A673 (cell line): Measurements from ENCODE around the gene CNOT6L. TPM values are rescaled to one million over a fixed set of nuclear protein-coding genes. Genes with fewer than 3 reads are reported as not detected.

ENCODE experiments used
- BruUV-seq: library from RNA; stranded (reverse); fragments of 400-500 nt; replicated peaks from 2 replicates; lab custom pipeline; 2021; lab: Mats Ljungman, UMichigan
- CTCF ChIA-PET: fragments of 300-600 bp; sonication (Branson Sonifier 250); formaldehyde crosslinking; loops from one replicate; lab custom pipeline; 2022; ENCODE audit warnings: antibody characterized with exemption; lab: Charles Lee
- POLR2A ChIA-PET: fragments of 300-600 bp; sonication (Branson Sonifier 250); formaldehyde crosslinking; loops from one replicate; lab custom pipeline; 2022; ENCODE audit warnings: antibody characterized with exemption; ENCODE audit not compliant: low non-redundant PET; lab: Charles Lee
- DNase-seq: peaks from one replicate; pipeline ENCODE4 v3.0.0-alpha.2; 2015; ENCODE audit warnings: low spot score
- H3K27ac ChIP-seq: fragments of 200-600 bp; sonication (generic); 2 replicates; pipeline ENCODE4 v1.5.1; 2016; ENCODE audit warnings: mixed run types, low read depth, mild to moderate bottlenecking, mixed read lengths, antibody characterized with exemption, low read length; ENCODE audit not compliant: poor library complexity, severe bottlenecking
- H3K27me3 ChIP-seq: fragments of 200-600 bp; sonication (generic); replicated peaks from 2 replicates; pipeline ENCODE4 v1.6.1; 2017; ENCODE audit warnings: mixed run types, low read depth, mild to moderate bottlenecking, mixed read lengths, antibody characterized with exemption, low read length; ENCODE audit not compliant: insufficient read depth, poor library complexity
- H3K36me3 ChIP-seq: fragments of 200-600 bp; sonication (generic); 2 replicates; pipeline ENCODE4 v1.6.1; 2016; ENCODE audit warnings: mixed run types, mild to moderate bottlenecking, mixed read lengths, antibody characterized with exemption, low read length; ENCODE audit not compliant: insufficient read depth, poor library complexity, severe bottlenecking
- H3K4me1 ChIP-seq: fragments of 200-600 bp; sonication (generic); 2 replicates; pipeline ENCODE4 v1.6.1; 2017; ENCODE audit warnings: mixed run types, mild to moderate bottlenecking, mixed read lengths, antibody characterized with exemption, low read length; ENCODE audit not compliant: insufficient read depth, poor library complexity, severe bottlenecking
- H3K4me3 ChIP-seq: fragments of 200-600 bp; sonication (generic); 2 replicates; pipeline ENCODE4 v1.5.1; 2016; ENCODE audit warnings: low read depth, mixed run types, mild to moderate bottlenecking, mixed read lengths, low read length; ENCODE audit not compliant: poor library complexity, severe bottlenecking
- H3K9me3 ChIP-seq: fragments of 200-600 bp; sonication (generic); 2 replicates; pipeline ENCODE4 v1.6.1; 2016; ENCODE audit warnings: mixed run types, low read depth, mild to moderate bottlenecking, mixed read lengths, antibody characterized with exemption, low read length; ENCODE audit not compliant: poor library complexity, severe bottlenecking
- CTCF ChIP-seq: fragments of 300-800, 200-600 bp; sonication (generic); conservative IDR thresholded peaks from 2 replicates; pipeline ENCODE4 v1.5.1; 2017; ENCODE audit warnings: low read depth, mild to moderate bottlenecking, antibody characterized with exemption, low read length, moderate library complexity, mixed read lengths
- EZH2 ChIP-seq: fragments of 200-600 bp; sonication (generic); IDR thresholded peaks from 2 replicates; pipeline ENCODE4 v1.6.1; 2017; ENCODE audit warnings: borderline replicate concordance, low read depth, mild to moderate bottlenecking, mixed read lengths, antibody characterized with exemption, low read length; ENCODE audit not compliant: poor library complexity, severe bottlenecking
- intact Hi-C: fragments of 100-400 bp; cut with micrococcal nuclease; formaldehyde crosslinking; loops from one replicate; pipeline ENCODE4 v1.10.0; 2022; ENCODE audit not compliant: unreplicated experiment
- total RNA-seq: library from RNA; stranded (reverse); gene quantifications from 2 replicates; pipeline ENCODE4 v1.2.3, GENCODE V29; 2021

CNOT6L gene
- total RNA-seq, 1 experiment from 2014 or later: 13.4 TPM

- no peaks in the 10 kb centered on the region for H3K27me3 ChIP-seq
- no peak for DNase-seq
- H3K9me3 ChIP-seq: peaks cover 2% of the 10 kb centered on the region
- H3K27ac ChIP-seq: no peak overlapping the region
- BruUV-seq: no TSS peak
- ChIA-PET POLR2A (no interaction called here), CTCF (no interaction called here)
- TF ChIP-seq EZH2 (no peak), CTCF (no peak)
- H3K36me3 ChIP-seq: no peaks in the 10 kb centered on the region
- H3K4me3 ChIP-seq: no peak overlapping the region
- intact Hi-C loops: no loop called here
- H3K4me1 ChIP-seq: no peaks in the 10 kb centered on the region
Measured at GRCh38 chr4:77761595-77761994, 57.6 kb downstream of the CNOT6L start.

DNA sequence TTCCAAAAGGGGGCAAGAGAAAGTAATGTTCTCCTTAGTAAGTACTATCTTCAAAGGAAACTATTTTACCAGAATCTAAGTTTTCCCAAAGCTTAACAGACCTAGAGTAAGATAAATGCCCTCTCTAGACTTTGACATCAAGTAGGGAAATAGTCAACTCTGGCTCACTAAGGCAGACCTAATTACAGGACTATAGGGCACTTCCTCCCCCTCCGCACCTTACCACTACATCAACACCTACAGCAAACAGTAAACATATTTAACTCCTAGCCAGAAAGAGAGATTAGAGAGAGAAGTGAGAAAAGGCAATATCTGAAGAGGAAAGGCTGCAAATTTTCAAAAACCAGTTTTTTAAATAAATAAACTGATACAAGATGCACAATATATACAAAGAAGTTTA, 60.4 kb downstream of the CNOT6L start:
- Histone ChIP-seq H3K27ac (no peak overlapping the region), H3K4me1 (no peaks in the 10 kb centered on the region), H3K36me3 (no peaks in the 10 kb centered on the region), H3K4me3 (no peak overlapping the region), H3K27me3 (no peaks in the 10 kb centered on the region), H3K9me3 (peaks cover 2% of the 10 kb centered on the region)
- POLR2A ChIA-PET: no interaction called here
- DNase-seq: no peak
- intact Hi-C loops: no loop called here
- CTCF ChIA-PET: no interaction called here
- TF ChIP-seq EZH2: no peak
- no peak for TF ChIP-seq CTCF
- BruUV-seq: no TSS peak

DNA sequence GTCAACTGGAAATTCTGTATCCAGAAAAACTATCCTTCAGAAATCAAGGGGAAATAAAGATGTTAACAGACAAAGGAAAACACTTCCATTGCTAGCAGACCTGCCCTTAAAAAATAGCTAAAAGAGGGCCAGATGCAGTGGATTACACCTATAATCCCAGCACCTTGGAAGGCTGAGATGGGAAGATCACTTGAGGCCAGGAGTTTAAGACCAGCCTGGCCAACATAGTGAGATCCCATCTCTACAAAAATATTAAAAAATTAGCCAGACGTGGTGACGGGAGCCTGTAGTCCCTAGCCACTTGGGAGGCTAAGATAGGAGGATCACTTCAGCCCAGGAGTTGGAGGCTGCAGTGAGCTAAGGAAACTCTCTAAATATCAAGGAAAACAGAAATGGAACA, 67.4 kb downstream of the CNOT6L start:
- no peak overlapping the region for H3K4me3 ChIP-seq
- H3K27ac ChIP-seq: no peak overlapping the region
- no peaks in the 10 kb centered on the region for H3K27me3 ChIP-seq
- ChIA-PET CTCF (no interaction called here), POLR2A (no interaction called here)
- DNase-seq: no peak
- H3K4me1 ChIP-seq: no peaks in the 10 kb centered on the region
- no TSS peak for BruUV-seq
- intact Hi-C loops: no loop called here
- H3K9me3 ChIP-seq: no peaks in the 10 kb centered on the region
- no peaks in the 10 kb centered on the region for H3K36me3 ChIP-seq
- no peak for TF ChIP-seq CTCF
- no peak for TF ChIP-seq EZH2
